GM10847 (cell line): Measurements from ENCODE around the gene RNF41.

Source experiments
- POLR2A ChIP-seq: IDR thresholded peaks from 2 replicates; pipeline ENCODE4 v1.6.1; 2011; ENCODE audit not compliant: insufficient read length; ENCODE audit errors: extremely low read depth

Gene RNF41

GRCh38 chr12:56154818-56155217 lies 66.9 kb downstream of the RNF41 start:
- no peak for TF ChIP-seq POLR2A

GRCh38 chr12:56154246-56154771 lies 67.4 kb downstream of the RNF41 start:
- no peak for TF ChIP-seq POLR2A

- TF ChIP-seq POLR2A, result no peak
Measured at GRCh38 chr12:56153678-56154065, 68.0 kb downstream of the RNF41 start.

GRCh38 chr12:56152756-56153677 lies 68.7 kb downstream of the RNF41 start:
- no peak for TF ChIP-seq POLR2A
